Stimulated activated CD4-positive, alpha-beta T cell treated with anti-CD3 and anti-CD28 coated beads, Interleukin-4, amount 100 ng/mL, for 4 hours (primary cell): Measurements from ENCODE around the gene TMEM120B.
"Not testable (repeated sequence)": the region's sequence is repeated elsewhere in the genome, so short reads cannot be mapped to it uniquely, and the experiment has no call there.

Experiments used
- DNase-seq, 2 experiments: peaks; one replicate each; pipeline ENCODE4 v3.0.0-alpha.2; 2020

The TMEM120B gene

GRCh38 chr12:121709478-121709961 lies 3.0 kb upstream of the TMEM120B start:
- no peak for DNase-seq

DNA sequence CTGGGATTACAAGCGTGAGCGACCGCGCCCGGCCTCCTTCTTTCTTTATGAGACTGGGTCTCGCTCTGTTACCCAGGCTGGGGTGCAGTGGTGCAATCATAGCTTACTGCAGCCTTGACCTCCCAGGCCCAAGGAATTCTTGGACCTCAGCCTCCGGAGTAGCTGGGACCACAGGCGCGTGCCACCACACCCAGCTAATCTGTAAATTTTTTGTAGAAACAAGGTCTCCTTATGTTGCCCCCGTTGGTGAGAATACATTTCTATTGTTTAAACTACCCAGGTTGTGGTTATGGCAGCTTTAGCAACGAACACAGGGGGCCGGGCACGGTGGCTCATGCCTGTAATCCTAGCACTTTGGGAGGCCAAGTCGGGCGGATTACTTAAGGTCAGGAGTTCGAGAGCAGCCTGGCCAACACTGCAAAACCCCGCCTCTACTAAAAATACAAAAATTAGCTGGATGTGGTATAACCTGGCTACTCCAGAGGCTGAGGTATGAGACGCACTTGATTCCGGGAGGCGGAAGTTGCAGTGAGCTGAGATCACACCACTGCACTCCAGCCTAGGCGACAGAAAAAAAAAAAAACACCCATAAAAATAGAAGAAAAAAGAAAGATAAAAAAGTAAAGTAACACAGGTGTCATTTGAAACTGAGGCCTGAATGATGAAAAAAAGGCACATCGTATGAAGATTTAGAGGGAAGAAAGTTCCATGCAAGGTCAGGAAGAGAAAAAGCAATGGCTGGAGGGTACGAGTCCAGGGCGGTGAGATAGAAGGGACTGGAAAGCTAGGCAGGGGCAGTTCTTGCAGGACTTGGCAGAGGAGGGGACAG lies 977 bp upstream of the TMEM120B start:
- no peak for DNase-seq

DNA sequence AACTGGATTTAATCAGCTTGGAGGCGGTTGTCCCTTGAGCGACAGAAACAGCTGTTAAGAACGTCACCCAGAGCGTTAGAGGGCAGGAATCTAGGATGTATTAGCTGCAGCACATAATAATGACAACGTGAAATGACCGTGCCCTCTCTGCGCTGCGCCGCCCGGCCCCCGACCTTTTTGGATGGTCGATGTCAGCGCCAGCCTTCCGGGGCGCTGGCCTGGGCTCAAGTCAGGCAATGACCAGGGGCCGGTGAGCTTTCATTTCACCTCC lies 427 bp upstream of the TMEM120B start:
- no peak for DNase-seq

- DNase-seq = peak in 1 of 2 experiments; percentile 56
Measured at GRCh38 chr12:121713257-121713777, 765 bp downstream of the TMEM120B start.

DNA sequence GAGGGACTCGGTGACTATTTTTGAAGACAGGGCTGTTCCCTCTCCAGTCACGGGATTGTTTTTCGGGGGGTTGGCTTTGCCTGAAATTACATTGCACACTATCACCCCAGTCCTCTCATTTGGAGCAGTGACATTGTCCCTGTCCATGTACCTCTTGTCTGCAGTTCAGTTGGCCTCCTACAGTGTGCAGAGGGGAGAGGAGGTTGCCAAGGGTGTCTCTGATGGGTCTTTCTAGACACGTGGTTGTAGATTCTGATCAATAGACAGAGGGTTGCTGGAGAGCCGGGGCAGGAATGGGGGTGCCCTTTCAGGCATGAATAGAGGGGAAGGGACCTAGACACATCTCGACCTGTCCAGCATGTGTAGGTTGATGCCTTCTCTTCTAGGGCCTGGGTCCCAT lies 1.2 kb downstream of the TMEM120B start:
- no peak for DNase-seq

DNA sequence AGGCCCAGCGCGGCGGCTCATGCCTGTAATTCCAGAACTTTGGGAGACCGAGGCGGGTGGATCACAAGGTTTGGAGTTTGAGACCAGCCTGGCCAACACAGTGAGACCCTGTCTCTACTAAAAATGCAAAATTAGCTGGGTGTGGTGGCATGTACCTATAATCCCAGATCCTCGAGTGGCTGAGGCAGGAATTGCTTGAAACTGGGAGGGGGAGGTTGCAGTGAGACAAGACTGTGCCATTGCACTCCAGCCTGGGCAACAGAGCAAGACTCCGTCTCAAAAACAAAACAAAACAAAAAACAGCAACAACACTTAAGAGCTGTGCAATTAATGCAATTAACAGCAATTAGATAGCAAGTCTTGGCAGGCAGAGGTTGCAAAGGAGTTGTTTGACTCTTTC lies 2.5 kb downstream of the TMEM120B start:
- DNase-seq = not testable (repeated sequence)

- DNase-seq = no peak
Measured at GRCh38 chr12:121715862-121716435, 3.4 kb downstream of the TMEM120B start.

DNA sequence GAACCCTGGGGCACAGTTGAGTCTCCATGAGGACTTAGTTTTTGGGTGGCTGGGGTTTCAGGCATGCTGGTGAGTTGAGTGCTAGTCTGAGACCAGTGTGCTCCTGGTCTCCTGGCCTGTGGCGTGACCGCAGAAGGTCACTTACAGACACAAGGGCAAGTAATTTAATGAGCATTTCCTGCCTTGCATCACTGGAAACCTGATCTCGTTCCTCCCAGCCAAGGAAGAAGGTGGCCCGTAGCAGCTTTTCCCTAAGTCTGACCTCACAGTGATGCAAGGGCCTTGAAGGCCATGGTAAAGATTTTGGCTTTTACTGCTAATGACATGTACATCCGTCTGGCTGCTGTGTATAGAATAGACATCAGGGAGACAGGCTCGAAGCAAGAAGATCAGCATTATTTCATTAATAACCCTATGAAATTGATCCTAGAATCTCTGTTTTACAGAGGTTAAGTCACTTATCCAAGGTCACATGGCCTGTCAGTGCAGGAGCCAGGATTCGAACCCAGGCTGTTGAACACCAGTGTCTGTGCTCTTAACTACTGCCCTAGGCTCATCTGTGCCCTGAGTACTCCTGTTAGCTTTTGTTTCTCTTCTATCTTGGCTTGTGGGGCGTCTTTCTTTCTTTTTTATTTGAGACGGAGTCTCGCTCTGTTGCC lies 4.6 kb downstream of the TMEM120B start:
- DNase-seq = no peak

GRCh38 chr12:121718653-121719239 lies 6.2 kb downstream of the TMEM120B start:
- no peak for DNase-seq

GRCh38 chr12:121719926-121720414 lies 7.4 kb downstream of the TMEM120B start:
- DNase-seq = no peak

- DNase-seq = no peak
Measured at GRCh38 chr12:121720762-121721161, 8.2 kb downstream of the TMEM120B start.

GRCh38 chr12:121722511-121722910 lies 10.0 kb downstream of the TMEM120B start:
- DNase-seq = no peak

- no peak for DNase-seq
Measured at GRCh38 chr12:121723200-121723599, 10.6 kb downstream of the TMEM120B start.

GRCh38 chr12:121724925-121725324 lies 12.4 kb downstream of the TMEM120B start:
- no peak for DNase-seq

- no peak for DNase-seq
Measured at GRCh38 chr12:121725423-121725822, 12.9 kb downstream of the TMEM120B start.

DNA sequence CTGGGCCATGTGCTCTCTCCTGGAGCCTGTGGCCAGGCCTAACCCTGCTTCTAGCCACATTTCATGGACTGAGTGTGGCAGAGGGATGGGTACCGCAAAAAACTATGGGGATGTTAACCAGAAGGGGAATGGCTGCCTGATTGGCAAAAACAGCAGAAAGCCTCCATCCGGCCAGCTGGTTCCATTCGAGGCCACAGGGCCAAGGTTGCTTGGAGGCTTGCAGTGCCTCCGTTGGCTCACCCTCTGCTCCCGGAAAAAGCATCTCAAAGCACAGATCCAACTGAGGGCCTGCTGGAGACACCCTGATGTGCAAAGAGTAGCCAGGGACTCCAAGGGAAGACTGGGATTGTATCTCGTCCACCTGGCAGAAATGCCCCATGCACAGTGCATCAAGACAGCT lies 16.5 kb downstream of the TMEM120B start:
- DNase-seq = no peak

- no peak for DNase-seq
Measured at GRCh38 chr12:121731473-121731872, 18.9 kb downstream of the TMEM120B start.

DNA sequence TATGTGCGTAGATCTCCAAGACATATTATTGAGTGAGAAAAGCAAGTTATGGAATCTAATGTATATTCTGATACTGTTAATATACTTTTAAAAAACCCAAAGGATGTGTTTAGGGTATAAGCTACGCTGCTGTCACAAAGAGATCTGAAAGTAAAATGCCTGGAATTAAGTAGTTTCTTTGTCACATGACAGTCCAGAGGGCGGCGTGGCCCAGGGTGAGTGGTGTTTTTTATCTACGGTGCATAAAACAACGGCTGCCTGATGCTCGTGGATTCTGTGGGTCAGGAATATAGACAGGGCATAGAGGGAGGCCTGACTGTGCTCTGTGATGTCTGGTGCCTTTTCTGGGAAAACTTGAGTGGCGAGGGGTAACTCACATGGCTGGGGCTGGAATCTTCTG lies 21.3 kb downstream of the TMEM120B start:
- DNase-seq = no peak

GRCh38 chr12:121738340-121738858 lies 25.8 kb downstream of the TMEM120B start:
- no peak for DNase-seq

- no peak for DNase-seq
Measured at GRCh38 chr12:121740847-121741246, 28.3 kb downstream of the TMEM120B start.

GRCh38 chr12:121741743-121742142 lies 29.2 kb downstream of the TMEM120B start:
- no peak for DNase-seq

GRCh38 chr12:121745545-121745944 lies 33.0 kb downstream of the TMEM120B start:
- not testable (repeated sequence) for DNase-seq

DNA sequence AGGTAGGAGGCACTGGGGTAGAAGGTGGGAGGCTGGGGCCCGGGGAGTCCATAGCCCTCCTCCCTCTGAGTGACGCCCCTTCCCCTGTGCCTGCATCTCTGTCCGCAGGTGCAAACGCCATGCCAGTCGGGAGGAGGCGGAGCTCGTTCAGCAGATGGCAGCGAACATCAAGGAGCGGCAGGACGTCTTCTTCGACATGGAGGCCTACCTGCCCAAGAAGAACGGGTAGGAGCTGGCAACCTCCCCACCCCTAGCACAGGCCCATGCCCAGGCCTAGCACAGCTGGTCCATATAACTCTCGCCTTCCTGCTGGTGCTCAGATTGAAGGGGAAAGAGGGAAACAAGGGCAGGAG lies 35.6 kb downstream of the TMEM120B start:
- DNase-seq = no peak
